NOMO-1 (cell line): Measurements from ENCODE around the gene ACOX2.
A peak's percentile ranks its signal among the peaks of the same experiment; 100 is the strongest.

ENCODE experiments used
- DNase-seq, 2 experiments: peaks; one replicate each; lab custom pipeline; 2025; ENCODE audit not compliant: unreplicated experiment in 2 of 2; lab: John Stamatoyannopoulos, UW

The ACOX2 gene

GRCh38 chr3:58474967-58475578, 61.9 kb downstream of the ACOX2 start:
- DNase-seq: no peak

- peak; percentile 62 to 82 for DNase-seq
Observed at GRCh38 chr3:58474348-58474911, 62.6 kb downstream of the ACOX2 start.

- DNase-seq: no peak
Observed at GRCh38 chr3:58473275-58473674, 63.7 kb downstream of the ACOX2 start.

GRCh38 chr3:58471025-58471887, 65.7 kb downstream of the ACOX2 start:
- peak; percentile 91 to 98 for DNase-seq

GRCh38 chr3:58470363-58471024, 66.5 kb downstream of the ACOX2 start:
- no peak for DNase-seq

GRCh38 chr3:58469096-58469495, 67.9 kb downstream of the ACOX2 start:
- DNase-seq: no peak

- DNase-seq: no peak
Observed at GRCh38 chr3:58466899-58467563, 70.0 kb downstream of the ACOX2 start.

- DNase-seq: no peak
Observed at GRCh38 chr3:58464866-58465265, 72.1 kb downstream of the ACOX2 start.

GRCh38 chr3:58463942-58464271, 73.1 kb downstream of the ACOX2 start:
- no peak for DNase-seq

GRCh38 chr3:58463181-58463941, 73.6 kb downstream of the ACOX2 start:
- DNase-seq: peak; percentile 66 to 73

GRCh38 chr3:58462829-58463180, 74.2 kb downstream of the ACOX2 start:
- DNase-seq: no peak

- no peak for DNase-seq
Observed at GRCh38 chr3:58459160-58459559, 77.8 kb downstream of the ACOX2 start.
